Stimulated activated CD4-positive, alpha-beta T cell treated with anti-CD3 and anti-CD28 coated beads, TNF-alpha, amount 100 ng/mL, for 4 hours (primary cell): ENCODE measurements around the gene XAB2.
A peak's percentile ranks its signal among the peaks of the same experiment; 100 is the strongest.

ENCODE experiments used
- DNase-seq, 3 experiments: peaks; one replicate each; pipeline ENCODE4 v3.0.0-alpha.2; 2020; ENCODE audit warnings: low read depth in 3 of 3

XAB2 gene

GRCh38 chr19:7611541-7612279 is 17.6 kb downstream of the XAB2 start:
- no peak for DNase-seq

- DNase-seq, result no peak
These were observed 18.7 kb downstream of the XAB2 start for GRCh38 chr19:7610491-7611240.

GRCh38 chr19:7607874-7608560 is 21.3 kb downstream of the XAB2 start:
- DNase-seq, result no peak

DNA sequence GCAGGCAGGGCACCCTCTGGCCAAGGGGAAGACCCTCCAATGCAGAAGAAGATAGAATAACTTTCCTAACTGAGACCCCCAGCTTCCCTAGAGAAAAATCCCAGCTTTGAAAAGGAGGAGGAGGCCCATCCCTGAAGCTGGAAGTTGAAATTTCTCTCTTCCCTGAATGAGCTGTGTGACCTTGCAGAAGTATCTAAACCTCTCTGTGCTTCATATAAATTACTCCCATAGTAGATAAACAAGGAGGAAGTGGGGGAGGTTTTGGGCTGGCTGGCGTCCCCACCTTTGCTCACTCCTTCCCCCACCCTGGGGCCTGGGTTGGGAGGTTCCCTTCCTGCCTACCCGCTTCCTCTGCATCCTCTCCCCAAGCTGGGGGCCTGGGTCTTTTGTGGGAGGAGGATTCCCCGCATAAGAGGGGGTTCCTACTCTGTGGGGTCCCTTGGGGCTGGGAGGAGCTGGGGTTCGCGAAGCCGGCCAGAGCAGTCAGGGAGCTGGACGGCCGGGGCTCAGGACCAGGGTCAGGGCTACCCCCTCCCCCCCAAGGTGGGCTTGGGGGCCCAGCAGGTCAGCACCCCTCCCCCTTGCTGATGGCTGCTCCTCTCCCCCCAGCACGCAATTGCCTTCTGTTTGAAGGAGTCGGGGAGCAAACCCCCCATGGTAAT is 22.0 kb downstream of the XAB2 start:
- DNase-seq, result no peak

DNA sequence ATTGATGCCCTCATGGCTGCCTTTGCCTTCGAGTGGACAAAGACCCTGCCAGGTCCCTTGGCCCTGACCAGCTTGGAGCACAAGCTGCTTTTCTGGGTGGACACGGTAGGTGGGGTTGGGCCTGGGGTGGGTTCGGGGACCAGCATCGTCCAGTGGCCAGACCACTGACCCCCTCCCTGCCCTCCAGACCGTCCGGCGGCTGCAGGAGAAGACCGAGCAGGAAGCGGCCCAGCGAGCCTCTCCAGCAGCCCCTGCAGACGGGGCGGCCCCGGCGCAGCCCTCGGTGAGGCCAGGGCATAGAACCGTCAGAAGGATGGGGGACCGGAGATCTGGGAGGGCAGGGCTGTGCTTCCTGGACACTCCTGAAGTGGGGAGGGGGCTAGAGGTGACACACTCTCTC is 23.1 kb downstream of the XAB2 start:
- DNase-seq, result no peak

DNA sequence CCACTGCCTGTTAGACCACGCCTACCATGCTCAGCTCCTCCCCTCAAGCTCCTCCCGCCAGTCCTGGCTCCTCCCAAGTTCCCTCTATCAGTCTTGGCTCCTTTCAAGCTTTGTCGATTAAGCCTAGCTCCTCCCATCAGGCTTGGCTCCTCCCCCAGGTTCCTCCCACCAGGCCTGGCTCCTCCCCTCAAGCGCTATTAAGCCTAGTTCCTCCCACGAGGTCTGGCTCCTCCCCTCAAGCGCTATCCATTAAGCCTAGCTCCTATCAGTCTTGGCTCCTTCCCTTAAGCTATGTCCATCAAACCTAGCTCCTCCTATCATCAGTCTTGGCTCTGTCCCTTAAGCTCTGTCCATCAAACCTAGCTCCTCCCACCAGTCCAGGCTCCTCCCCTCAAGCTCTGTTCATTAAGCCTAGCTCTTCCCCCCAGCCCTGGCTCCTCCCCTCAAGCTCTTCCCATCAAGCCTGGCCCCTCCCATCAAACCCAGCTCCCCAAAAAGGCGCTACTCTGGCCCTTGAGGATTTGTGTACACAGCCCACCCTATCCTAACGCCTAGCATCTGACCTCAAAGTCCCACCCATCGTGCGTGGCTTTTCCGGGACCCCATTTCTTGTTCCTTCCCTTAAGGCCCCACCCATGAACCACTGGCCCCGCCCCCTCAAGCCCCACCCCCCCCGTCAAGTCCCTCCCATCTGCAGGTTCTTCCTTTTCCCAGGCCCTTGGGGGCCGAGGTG is 23.7 kb downstream of the XAB2 start:
- DNase-seq, result no peak

GRCh38 chr19:7603919-7604318 is 25.4 kb downstream of the XAB2 start:
- no peak for DNase-seq

DNA sequence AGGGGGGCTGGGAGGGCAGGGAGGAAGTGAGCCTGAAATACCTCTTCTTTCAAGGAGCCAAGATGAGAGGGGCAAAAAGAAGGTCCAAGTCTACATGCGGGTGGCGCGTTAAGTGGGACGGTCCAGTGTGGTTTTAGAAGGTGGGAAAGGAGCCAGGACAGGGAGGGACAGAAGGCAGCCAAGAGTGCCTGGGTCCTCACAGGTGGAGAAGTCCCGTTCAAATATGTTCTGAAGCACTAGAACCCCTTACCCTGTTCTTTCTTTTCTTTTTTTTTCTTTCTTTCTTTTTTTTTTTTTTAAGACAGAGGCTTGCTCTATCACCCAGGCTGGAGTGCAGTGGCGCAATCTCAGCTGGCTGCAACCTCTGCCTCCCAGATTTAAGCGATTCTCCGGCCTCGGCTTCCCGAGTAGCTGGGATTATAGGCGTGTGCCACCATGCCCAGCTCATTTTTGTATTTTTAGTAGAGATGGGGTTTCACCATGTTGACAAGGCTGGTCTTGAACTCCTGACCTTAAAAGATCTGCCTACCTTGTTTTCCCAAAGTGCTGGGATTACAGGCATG is 26.3 kb downstream of the XAB2 start:
- no peak for DNase-seq

DNA sequence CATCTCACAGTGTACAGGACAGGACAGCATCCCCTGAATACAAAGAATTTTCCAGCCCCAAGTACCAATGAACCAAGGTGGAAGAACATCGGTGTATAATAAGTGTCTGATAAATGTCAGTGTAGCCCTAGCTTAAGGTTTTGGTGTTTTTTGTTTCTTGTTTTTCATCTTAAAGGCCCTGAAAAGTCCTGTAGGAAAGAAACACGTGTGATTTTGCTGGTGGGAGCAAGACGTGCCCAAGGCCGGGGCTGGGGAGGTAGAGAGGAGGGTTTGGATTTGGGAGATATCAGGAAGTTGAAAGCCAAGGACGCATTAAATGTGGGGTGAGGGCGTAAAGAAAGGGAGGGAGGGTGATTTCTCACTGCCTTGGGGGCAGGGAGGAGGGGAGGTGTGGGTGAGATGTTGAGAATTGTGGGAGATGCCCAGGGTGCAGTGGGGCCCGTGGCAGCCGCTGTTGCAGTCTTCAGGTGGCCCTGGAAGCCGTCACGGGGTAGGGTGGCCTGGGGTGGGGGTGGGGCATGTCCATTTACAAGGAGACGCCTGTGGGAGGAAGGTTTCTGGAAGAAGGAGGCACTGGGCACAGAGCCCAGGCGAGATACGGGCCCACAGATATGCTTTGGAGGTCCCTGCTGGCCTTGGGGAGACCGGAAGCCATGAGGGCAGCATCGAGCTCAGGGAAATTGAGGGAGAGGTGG is 27.0 kb downstream of the XAB2 start:
- DNase-seq, result no peak

DNA sequence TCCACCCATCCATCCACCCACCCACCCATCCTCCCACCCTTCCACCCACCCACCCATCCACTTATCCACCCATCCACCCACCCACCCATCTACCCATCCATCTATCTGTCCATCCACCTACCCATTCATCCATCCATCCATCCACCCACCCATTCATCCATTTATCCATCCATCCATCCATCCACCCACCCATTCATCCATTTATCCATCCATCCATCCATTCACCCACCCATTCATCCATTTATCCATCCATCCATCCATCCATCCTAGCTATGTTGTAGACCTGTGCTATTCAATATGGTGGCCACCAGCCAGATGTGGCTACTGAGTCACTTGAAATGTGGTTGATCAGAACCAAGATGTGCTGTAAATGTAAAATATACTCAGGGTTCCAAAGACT is 28.6 kb downstream of the XAB2 start:
- DNase-seq, result no peak

GRCh38 chr19:7598180-7598579 is 31.2 kb downstream of the XAB2 start:
- no peak for DNase-seq

DNA sequence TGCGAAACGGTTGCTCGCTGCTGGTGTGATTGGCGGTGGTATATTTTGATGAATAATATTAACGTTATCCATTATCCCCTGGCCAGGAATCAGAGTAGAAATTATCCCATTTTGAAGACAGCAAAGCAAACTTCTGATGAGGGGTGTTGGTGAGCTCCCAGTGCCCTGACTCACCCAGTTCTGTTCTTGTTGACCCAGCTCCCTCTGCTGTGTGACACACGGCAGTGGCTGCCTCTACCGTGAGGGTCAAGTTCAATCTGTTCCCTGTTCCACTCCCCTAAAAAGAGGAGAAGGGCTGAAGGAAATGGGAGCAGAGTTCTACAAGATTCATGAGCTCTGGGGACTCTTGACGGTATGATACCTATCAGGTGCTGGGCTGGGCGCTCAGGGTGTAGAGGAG is 31.7 kb downstream of the XAB2 start:
- no peak for DNase-seq

GRCh38 chr19:7596211-7596937 is 33.0 kb downstream of the XAB2 start:
- DNase-seq, result no peak

GRCh38 chr19:7595466-7596133 is 33.7 kb downstream of the XAB2 start, which contains the start of gene CAMSAP3:
TSS of gene CAMSAP3 (plus strand) at chr19:7595863. CDS start at chr19:7596003, 140 bp downstream.
- DNase-seq, result peak in 1 of 3 experiments; percentile 12

DNA sequence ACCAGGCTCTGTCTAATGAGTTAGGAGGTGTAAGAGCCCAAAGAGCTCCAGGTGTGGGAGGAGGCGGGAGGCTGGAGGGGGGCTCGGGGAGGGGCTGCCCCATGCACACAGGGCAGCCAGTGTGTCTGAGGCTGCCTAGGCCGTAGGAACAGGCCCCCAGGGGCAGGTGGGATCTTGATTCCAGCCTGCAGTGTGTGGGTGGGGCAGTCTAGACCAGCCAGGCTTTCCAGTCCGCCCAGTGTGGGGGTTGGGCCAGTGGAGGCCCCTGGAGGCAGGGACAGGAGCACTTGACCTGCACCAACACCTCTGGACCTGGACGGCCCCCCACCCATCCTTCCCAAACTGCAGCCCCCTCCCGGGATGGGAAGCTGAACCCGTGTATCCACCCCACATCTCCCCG is 39.1 kb downstream of the XAB2 start:
- no peak for DNase-seq

GRCh38 chr19:7589822-7590221 is 39.5 kb downstream of the XAB2 start:
- no peak for DNase-seq

GRCh38 chr19:7582446-7582845 is 46.9 kb downstream of the XAB2 start:
- no peak for DNase-seq

DNA sequence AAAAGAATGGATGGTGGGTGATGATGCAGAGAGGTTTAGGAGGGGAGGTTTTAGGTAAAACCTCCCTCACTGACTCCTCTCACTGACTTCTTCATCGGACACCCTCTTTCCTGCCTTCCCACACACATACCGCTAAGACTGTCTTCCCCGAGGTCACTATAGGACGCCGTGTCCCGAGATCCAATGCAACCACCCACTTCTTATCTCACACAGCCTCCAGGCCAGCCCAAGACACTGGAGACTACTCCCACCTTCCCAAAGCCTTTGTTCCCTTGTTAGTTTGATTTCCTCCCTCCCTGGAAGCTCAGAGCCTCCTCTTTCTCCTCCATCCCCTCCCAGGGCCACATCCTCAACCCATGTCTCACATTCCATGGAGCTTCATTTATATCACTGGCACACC is 50.2 kb downstream of the XAB2 start:
- DNase-seq, result no peak

GRCh38 chr19:7578127-7578526 is 51.2 kb downstream of the XAB2 start:
- no peak for DNase-seq
